HG03196 (cell line): ENCODE data around the gene NOA1.

Source experiments
- ATAC-seq: cut with Tn5 transposase; IDR thresholded peaks from one replicate; pipeline ENCODE4 v1.9.1; 2021; ENCODE audit not compliant: unreplicated experiment

Gene NOA1

DNA sequence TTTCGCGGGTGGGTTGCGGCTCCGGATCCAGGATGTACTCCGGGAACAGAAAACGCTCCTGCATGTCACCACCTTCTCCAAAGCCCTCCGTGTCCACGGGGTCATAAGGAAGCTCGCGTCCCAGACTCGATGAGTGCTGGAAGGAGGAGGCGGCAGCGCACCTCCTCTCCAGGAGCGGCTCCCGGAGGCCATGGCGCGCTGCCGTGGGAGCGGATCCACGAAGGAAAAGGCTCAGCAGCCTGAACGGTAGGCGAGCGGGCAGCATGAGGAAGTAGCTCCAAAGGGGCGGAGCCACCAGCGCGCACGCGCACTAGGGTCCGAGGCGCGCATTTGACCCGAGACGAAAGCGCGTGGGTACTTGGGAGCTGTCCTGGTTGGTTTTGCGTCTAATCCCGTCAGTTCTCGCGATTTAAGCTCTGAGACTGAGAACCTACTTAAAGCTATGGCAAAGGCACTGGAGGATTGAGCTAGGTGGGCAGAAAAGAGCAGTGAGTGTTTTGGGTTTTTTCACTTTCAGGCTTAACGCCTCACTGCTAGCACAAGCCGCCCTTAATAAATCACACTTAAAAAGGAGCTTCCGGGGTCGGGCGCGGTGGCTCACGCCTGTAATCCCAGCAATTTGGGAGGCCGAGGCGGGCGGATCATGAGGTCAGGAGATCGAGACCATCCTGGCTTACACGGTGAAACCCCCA, at the start of gene NOA1:
Gene NOA1 (minus strand): TSS at position 286 of the 692 bp plus-strand sequence. CDS start 21 bp downstream, at position 265.
- ATAC-seq = peak; percentile 82

DNA sequence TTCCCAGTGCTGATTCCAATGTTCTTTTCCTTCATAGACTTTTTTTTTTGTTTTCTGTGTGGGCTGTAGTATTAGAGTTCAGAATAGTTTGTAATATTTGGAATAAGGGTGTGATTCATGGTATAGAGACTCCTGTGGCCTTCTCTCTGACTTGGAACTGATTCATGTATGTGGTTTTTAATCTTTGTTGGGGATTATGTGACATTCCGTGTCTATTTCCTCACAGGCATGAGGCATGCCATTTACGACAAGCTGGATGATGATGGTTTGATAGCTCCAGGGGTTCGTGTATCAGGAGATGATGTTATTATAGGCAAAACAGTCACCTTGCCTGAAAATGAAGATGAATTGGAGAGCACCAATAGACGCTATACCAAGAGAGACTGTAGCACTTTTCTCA, 45.7 kb upstream of the NOA1 start:
- ATAC-seq = no peak

DNA sequence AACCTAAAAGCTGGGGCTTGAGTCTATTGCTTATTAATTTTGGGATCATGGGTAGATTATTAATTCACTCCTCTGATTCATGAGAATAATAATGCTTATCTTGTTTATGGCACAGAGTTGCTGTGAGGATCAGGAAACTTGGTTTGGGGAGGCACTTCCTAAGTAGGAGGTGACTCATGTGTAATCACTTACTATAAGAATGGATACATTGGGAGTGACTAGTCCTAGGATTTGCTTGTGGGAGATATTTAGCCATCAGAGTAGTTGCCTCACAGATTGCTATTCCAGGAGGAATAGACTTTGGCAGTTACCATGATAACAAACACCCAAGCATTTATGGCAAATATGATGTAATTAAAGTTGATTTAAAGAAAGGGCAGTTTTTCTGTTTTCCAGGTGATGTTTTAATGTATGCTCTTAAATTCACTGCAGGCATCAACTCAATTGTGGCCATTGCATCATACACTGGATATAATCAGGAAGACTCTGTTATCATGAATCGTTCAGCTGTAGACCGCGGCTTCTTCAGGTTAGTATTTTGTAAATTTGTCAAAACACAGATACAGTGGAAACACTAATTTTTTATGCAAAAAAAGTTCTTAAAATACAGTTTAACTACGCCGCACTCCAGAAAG, 43.2 kb upstream of the NOA1 start:
- ATAC-seq = no peak

DNA sequence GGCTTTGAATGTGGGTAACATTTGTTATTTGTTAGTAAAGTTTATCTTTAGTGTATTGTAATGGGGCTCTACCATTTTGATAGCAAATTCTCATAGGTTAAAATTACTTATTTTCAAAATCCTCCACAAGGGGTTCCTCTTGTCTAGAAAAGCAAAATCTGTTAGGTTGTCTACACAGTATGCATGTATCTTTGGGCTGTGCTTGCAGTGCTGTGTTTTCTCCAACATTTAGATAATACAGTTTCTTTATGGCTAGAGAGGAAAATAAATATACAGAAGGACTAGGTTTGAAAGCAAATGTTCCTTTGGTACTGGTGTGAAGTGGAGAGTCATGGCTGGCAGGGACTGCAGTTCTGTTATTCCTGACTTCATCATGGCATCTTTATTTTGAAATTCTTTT, 41.6 kb upstream of the NOA1 start:
- ATAC-seq = no peak

DNA sequence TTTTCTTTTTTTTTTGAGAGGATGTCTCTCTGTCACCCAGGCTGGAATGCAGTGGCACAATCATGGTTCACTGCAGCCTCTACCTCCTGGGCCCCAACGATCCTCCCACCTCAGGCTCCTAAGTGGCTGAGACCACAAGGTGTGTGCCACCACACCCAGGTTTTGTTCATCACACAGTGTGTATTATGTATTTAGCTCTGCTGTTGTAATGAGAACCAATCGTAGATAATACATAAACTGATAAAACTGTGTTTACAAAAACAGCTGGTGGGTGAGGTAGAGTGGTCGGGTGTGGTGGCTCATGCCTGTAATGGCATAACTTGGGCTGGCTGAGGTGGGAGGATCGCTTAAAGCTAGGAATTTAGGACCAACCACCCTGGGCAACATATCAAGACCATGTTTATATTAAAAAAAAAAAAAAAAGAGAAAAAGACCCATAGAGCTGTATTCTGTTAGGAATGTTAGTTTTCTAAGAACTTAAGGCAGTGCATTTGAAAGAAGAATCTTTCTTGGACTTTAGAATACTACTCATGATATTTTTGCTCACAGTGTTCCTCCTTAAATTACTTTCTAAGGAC, 36.2 kb upstream of the NOA1 start:
- no peak for ATAC-seq

DNA sequence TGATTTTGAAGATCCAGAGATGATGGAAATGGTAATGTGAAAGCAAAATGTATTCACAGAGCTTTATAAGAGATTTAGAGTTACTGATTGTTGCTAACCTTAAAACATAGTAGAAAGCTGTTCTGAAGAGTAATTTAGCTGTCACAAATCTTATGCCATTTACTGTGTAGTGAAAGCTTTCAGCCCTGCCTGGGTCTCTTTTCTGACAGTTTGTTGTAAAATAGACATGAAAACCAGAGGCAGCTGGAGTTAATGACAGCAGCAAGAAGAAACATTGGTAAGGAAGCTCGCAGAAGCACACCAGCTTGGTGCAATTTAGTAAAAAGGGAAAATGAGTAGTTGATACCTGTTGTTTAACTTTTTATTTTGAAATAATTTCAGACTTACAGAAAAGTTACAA, 22.3 kb upstream of the NOA1 start:
- ATAC-seq = no peak

DNA sequence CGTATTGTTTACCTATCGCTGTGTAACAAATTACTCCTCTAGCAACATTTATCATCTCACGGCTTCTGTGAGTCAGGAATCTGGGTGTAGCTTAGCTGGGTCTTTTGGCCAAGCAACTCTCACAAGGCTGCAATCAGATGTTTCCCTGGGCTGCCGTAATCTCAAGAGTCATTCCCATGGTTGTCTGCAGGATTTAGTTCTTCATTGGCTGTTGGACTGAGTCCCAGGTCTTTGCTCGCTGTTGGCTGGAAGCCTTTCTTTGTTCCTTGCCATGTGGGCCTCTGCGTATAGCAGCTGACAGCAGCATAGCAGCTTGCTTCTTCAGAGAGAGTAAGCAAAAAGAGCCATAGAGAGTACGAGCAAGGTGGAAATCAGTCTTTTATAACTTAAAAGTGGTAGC, 18.1 kb upstream of the NOA1 start:
- no peak for ATAC-seq

DNA sequence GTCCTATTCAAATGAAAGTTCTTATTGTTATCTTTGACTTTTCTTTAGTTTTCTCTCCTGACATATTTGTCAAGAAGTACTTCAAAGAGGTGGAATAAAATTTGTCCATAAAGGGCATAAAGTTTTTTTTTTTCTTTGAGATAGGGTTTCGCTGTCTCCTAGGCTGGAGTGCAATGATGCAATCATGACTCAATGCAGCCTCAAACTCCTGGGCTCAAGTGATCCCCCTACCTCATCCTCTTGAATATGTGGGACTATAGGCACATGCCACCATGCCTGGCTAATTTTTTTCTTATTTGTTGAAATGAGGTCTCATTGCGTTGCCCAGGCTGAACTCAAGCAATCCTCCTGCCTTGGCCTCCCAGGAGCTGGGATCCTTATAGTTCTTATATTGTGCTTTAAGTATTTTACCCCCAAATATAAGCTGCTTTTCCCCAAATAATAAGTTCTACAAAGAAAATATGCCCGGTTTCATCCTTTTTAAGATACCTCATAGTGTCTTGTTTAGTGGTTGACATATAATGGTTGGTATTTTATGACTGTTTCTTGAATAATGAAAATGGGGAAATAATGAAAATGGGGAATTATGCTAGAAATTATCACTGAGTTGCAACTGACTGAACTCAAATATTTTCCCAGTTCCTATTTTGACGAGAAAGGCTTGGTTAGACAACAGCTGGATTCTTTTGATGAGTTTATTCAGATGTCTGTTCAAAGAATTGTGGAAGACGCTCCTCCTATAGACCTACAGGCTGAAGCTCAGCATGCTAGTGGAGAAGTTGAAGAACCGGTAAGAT, 12.9 kb upstream of the NOA1 start:
- no peak for ATAC-seq

DNA sequence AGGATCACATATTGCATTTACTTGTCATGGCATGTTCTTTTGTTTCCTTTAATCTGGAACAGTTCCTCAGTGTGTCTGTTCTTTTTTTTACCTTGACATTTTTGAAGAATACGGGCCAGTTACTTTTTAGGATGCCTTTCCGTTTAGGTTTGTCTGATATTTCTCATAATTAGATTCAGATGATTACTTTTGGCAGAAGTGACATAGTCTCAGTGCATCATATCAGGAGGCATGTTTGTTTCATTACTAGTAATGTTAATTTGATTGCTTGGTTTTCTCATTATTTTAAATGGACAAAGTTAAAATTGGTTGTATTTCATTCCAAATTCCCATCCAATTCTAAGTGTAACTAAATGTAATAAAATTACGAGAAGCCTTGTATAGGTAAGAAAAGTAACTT, 9.5 kb upstream of the NOA1 start:
- no peak for ATAC-seq

DNA sequence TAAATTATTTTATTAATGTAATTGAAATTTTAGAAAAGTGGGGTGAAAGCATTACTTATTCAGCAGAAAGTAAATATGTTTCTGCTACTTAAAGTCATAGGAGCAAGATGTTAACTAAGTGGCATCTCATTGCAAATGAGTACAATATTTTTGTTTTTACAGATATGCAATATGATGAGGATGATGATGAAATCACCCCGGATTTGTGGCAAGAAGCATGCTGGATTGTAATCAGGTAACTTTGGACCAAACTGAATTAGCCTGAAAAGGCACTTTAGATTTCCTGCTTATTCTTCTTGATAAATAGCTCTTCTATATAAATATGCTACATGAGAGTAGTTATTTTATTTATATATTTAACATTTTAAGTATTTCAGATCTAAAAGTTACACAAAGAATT, 8.8 kb upstream of the NOA1 start:
- ATAC-seq = no peak

DNA sequence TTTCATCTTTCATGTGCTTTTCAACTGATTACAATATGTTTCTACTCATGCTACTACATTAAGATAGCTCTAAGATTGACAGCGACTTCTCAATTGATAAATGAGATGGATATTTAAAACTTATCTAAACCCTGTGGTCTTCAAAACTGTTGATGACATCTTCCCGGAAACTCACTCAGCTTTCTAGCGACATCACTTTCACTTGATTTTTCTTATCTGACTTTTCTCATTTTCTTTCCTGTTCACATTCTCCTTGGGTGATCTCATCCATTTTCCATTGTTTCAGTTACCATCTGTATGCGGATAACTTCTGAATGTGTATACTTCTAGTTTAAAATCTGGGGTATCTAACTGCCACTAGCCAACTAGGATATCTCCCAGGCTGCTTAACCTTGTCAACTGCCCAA, 4.4 kb upstream of the NOA1 start:
- ATAC-seq = no peak

DNA sequence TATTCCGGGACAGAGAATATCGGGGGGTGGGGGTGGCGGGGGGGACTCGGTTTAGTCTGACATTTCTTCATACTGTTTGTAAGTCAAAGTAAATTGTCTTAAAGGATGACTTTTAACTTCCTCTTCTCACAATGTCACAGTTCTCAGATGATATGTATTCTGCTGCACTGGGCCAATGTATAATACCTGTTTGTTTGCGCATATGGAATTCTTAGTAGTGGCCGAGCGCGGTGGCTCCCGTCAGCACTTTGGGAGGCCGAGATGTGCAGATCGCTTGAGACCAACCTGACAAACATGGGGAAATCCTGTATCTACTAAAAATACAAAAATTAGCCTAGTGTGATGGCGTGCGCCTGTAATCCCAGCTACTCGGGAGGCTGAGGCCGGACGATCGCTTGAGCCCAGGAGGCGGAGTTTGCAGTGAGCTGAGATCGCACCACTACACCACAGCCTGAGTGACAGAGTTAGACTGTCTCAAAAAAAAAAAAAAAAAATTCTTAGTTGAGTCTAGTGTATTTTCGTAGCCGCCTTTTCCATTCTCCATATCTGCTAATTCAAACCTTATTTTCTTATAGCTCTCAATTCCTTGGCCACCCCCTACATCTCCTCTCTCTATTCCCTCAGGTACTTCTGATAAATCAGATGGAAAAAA, 2.1 kb upstream of the NOA1 start:
- ATAC-seq = no peak

DNA sequence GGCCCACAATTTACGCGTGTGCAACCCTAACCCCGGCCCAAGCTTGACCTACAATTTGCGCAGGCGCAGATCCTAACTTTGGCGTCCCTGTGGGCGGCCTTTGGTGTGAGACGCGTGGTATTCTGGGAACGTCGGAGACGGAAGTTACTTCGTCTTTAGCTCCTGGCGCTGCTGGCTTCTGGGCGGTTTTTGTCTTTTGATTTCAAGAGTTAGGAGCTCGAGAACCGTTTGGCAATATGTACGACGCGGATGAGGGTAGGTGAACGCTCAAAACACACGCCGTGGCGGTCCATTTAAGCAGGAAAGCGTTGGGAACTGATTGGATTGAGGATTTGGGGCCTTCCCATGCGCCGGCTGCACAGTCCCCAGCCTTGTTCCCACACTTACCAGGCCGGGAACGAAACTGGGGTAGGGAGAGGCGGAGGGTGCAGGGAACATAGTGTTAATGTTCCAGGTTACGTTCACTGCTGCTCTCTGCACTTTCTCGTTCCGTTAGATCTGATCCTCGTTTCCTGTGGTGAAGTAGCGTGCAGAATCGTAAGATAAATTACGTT, 1.4 kb upstream of the NOA1 start, which contains the start of gene POLR2B:
Gene POLR2B (plus strand): TSS at position 147 of the 554 bp plus-strand sequence. CDS start 90 bp downstream, at position 237.
- peak; percentile 50 for ATAC-seq

DNA sequence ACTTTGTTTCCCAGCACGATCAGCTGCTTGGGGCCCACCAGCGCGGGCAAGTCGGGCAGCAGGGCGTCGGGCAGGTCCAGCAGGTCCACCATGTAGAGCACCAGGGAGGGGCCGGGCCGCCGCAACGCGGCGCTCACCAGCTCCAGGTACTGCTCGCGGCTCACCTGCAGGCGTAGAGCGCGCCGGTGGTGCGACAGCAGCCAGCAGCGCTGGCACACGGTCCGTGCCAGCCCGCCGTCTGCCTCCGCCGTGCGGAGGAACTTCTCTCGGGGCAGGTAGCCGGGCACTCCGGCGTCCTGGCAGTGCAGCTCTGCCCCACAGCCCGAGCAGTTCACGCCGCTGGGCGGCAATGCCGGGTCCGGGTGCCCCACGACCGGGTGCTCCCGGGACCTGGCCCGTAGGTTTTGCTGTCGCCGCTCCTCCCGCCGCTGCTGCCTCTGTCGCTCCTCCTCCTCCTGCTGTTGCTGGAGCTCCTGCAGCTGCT, 527 bp downstream of the NOA1 start:
- ATAC-seq = peak; percentile 27

DNA sequence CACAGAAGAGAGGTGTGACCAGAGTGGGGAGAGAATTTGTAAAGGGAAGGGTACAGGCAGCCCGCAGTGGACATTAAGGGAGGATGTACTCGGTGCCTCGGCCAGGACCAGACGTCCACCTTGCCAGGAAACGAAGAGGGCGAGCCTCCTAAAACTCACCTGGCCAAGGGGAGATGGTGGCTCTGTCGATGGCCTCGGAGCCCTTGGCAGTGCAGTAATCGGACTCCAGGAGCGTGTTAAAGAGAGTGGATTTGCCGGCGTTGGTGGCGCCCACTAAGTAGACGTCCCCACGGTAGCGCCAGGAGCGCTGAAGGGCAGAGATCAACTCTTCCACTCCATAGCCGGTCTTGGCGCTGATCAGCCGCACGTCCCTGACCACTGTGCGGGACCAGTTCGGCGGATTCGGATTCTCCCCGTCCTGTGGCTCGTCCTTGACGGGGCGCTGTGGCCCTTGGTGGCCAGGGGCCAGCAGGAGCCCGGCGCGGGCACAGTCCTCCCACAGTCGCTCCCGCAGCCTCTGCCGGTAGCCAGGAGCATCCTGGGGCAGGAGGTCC, 1.0 kb downstream of the NOA1 start:
- ATAC-seq = peak; percentile 1

DNA sequence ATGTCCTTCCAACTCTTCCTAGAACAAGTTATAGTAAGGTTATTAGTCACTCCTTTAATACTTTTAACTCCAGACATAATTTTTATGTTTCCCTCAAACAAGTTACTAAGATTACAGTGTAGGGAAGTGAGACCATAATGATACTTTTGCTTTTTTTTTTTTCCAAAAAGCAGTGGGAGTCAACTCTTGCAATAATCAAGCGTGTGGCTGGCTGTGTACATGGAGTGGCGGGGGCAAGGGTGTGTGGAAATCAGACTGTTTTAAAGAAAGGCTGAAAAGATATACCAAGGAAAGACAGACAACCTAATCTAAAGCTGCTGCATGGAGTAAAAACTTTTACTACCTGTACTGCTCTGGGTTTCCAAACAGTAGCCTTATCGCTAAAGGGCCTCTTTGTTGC, 4.1 kb downstream of the NOA1 start:
- no peak for ATAC-seq

DNA sequence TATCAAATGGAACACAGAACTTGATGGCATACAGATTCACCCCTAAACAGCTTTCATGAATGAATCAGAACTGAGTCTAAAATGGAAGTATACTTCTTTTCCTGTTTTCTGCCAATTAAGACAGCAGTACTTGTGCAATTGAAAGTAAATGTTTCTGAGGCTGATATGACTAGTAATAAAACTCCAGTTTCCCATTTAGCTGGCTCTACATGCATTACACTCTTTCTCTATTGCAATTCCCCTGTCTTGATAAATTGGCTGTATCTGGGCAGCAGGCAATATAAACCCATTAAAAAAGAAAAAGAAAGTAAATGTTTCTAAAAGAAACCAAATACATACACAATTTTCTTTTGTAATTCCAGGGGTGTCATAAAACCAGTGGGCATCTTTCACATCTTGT, 4.6 kb downstream of the NOA1 start:
- no peak for ATAC-seq

DNA sequence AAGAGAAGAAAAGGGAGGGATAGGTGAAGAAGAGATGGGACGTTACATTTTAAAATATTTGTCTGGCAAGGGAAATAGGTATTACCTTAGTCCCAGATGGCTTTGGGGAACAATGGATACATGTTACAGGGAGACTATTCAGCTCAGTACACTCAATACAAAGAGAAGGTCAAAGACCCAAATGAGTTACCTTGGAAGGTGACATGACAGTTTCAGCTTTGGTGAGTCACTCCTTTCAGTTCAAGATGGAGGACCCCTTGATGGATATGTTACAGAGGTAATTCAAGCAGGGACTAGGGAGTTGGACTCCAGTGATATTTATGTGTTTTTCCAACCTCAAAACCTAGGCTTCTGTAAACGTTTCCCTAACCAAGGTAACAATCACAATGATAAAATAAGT, 5.0 kb downstream of the NOA1 start:
- ATAC-seq = no peak

DNA sequence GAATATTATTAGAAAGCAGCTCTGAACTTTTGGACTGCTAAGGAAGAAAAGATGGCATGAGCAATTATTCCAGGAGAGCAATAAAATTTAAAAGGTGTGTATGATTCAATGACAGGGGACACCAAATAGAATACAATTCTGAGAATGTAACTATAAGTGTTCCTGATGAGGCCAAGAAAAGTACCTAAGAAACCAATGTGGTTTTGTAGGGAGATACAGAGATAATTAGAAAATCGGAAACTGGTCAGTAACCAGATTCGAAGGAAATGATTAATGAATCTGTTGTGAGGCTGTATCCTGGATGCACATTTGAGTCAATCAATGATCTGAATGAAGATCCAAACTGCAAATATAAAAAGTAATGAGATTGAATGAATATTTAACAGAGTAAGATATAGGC, 6.0 kb downstream of the NOA1 start:
- no peak for ATAC-seq

DNA sequence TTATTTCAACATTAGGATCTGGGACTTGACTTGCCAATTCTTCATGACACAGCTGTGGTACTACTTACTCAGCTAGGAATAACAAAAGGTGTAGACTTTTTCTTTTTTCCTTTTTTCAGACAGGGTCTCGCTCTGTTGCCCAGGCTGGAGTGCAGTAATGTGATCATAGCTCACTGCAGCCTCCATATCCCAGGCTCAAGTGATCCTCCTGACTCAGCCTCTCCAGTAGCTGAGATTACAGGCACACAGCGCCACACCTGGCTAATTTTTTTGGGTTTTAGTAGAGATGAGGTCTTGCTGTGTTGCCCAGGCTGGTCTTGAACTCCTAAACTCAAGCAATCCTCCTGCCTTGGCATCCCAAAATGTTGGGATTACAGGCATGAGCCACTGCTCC, 16.3 kb downstream of the NOA1 start:
- no peak for ATAC-seq
